OCI-LY3 (cell line): ENCODE measurements around the gene INF2.

Source experiments
- CTCF ChIP-seq: fragments of 200-600, 300-600 bp; sonication (generic); IDR thresholded peaks from 2 replicates; pipeline ENCODE4 v1.5.1; 2014; ENCODE audit warnings: antibody characterized with exemption, low read length, low read depth
- EZH2phosphoT487 ChIP-seq: fragments of 200-600 bp; shearing (Covaris generic); IDR thresholded peaks from 2 replicates; pipeline ENCODE4 v1.6.1; 2018; ENCODE audit warnings: antibody characterized with exemption, mixed run types, low read depth

GRCh38 chr14:104747876-104748275, 58.5 kb downstream of the INF2 start:
- TF ChIP-seq CTCF (no peak), EZH2phosphoT487 (no peak)
